HEK293 (cell line): ENCODE results near the gene LRCH2.

Experiments
- CTCF ChIA-PET: fragments of 350-600 bp; formaldehyde crosslinking; extraction: SDS; loops from one replicate; lab custom pipeline; 2021; ENCODE audit warnings: antibody characterized with exemption; lab: Yijun Ruan, JAX
- POLR2A ChIA-PET: fragments of 300-600 bp; formaldehyde crosslinking; extraction: SDS; loops from one replicate; lab custom pipeline; 2020; ENCODE audit warnings: antibody characterized with exemption, inconsistent platforms; lab: Yijun Ruan, JAX
- H3K27ac ChIP-seq: fragments of 200-500 bp; sonication (Bioruptor generic); 2 replicates; pipeline ENCODE4 v1.5.1; 2014; ENCODE audit warnings: low read depth, low read length, control low read depth, inconsistent platforms; ENCODE audit errors: extremely low read depth
- H3K36me3 ChIP-seq, 2 experiments: fragments of 200-500 bp in 1 of 2; sonication (Bioruptor generic) in 1 of 2; 1 replicate in 1 of 2; 2 replicates in 1 of 2; pipeline ENCODE4 v1.5.1; 2014 to 2017; ENCODE audit warnings: inconsistent platforms in 2 of 2, low read length in 2 of 2; ENCODE audit not compliant: control insufficient read depth in 2 of 2, insufficient read depth in 1 of 2
- H3K4me1 ChIP-seq: fragments of 200-500 bp; sonication (Bioruptor generic); 2 replicates; pipeline ENCODE4 v1.5.1; 2014; ENCODE audit warnings: mild to moderate bottlenecking, low read length, inconsistent platforms; ENCODE audit not compliant: control insufficient read depth, insufficient read depth
- H3K4me3 ChIP-seq: 2 replicates; pipeline ENCODE4 v1.5.1; 2011; ENCODE audit warnings: low read depth, mild to moderate bottlenecking, control low read depth, low read length, moderate library complexity
- H3K9me3 ChIP-seq: fragments of 200-500 bp; sonication (Bioruptor generic); 2 replicates; pipeline ENCODE4 v1.5.1; 2014; ENCODE audit warnings: low read depth, low read length, inconsistent platforms; ENCODE audit not compliant: control insufficient read depth, insufficient read depth
- GLI4 ChIP-seq: fragments of 450-650 bp; formaldehyde crosslinking; IDR thresholded peaks from 2 replicates; pipeline ENCODE4 v1.5.1; 2016; ENCODE audit warnings: missing biosample characterization, missing genetic modification characterization
- GLIS2 ChIP-seq: fragments of 450-650 bp; formaldehyde crosslinking; IDR thresholded peaks from 2 replicates; pipeline ENCODE4 v1.5.1; 2016; ENCODE audit warnings: missing biosample characterization, missing genetic modification characterization
- KLF7 ChIP-seq: fragments of 450-650 bp; formaldehyde crosslinking; IDR thresholded peaks from 2 replicates; pipeline ENCODE4 v1.5.1; 2016; ENCODE audit warnings: missing biosample characterization, missing genetic modification characterization, borderline replicate concordance
- ZBTB1 ChIP-seq: fragments of 450-650 bp; formaldehyde crosslinking; IDR thresholded peaks from 2 replicates; pipeline ENCODE4 v1.5.1; 2016; ENCODE audit warnings: missing biosample characterization, missing genetic modification characterization
- ZFP41 ChIP-seq: fragments of 450-650 bp; formaldehyde crosslinking; IDR thresholded peaks from 2 replicates; pipeline ENCODE4 v1.5.1; 2016; ENCODE audit warnings: missing biosample characterization, missing genetic modification characterization, borderline replicate concordance
- ZNF112 ChIP-seq: fragments of 450-650 bp; formaldehyde crosslinking; IDR thresholded peaks from 2 replicates; pipeline ENCODE4 v1.5.0; 2017; ENCODE audit warnings: missing biosample characterization, missing genetic modification characterization
- ZNF24 ChIP-seq: fragments of 450-650 bp; formaldehyde crosslinking; IDR thresholded peaks from 2 replicates; pipeline ENCODE4 v1.5.1; 2016; ENCODE audit warnings: missing biosample characterization, missing genetic modification characterization
- ZNF266 ChIP-seq: fragments of 450-650 bp; formaldehyde crosslinking; IDR thresholded peaks from 2 replicates; pipeline ENCODE4 v1.5.1; 2016; ENCODE audit warnings: missing biosample characterization, missing genetic modification characterization, low read depth
- ZNF350 ChIP-seq: fragments of 450-650 bp; formaldehyde crosslinking; IDR thresholded peaks from 2 replicates; pipeline ENCODE4 v1.5.0; 2017; ENCODE audit warnings: missing biosample characterization, mild to moderate bottlenecking, missing genetic modification characterization
- ZNF473 ChIP-seq: fragments of 450-650 bp; formaldehyde crosslinking; IDR thresholded peaks from 2 replicates; pipeline ENCODE4 v1.5.1; 2017; ENCODE audit warnings: missing biosample characterization, missing genetic modification characterization
- ZNF501 ChIP-seq: fragments of 450-650 bp; formaldehyde crosslinking; IDR thresholded peaks from 2 replicates; pipeline ENCODE4 v1.5.1; 2016; ENCODE audit warnings: missing biosample characterization, missing genetic modification characterization
- ZNF514 ChIP-seq: fragments of 450-650 bp; formaldehyde crosslinking; IDR thresholded peaks from 2 replicates; pipeline ENCODE4 v1.5.1; 2016; ENCODE audit warnings: missing biosample characterization, missing genetic modification characterization
- ZNF548 ChIP-seq: fragments of 450-650 bp; formaldehyde crosslinking; IDR thresholded peaks from 2 replicates; pipeline ENCODE4 v1.5.1; 2016; ENCODE audit warnings: missing biosample characterization, missing genetic modification characterization
- ZNF658 ChIP-seq: fragments of 450-650 bp; formaldehyde crosslinking; IDR thresholded peaks from 2 replicates; pipeline ENCODE4; 2016; ENCODE audit warnings: missing biosample characterization, missing genetic modification characterization
- ZNF837 ChIP-seq: fragments of 450-650 bp; formaldehyde crosslinking; IDR thresholded peaks from 2 replicates; pipeline ENCODE4 v1.5.1; 2016; ENCODE audit warnings: missing biosample characterization, missing genetic modification characterization
- TF ChIP-seq, protein P1 (sequence below): fragments of 450-650 bp; formaldehyde crosslinking; IDR thresholded peaks from 2 replicates; pipeline ENCODE4 v1.5.1; 2016; ENCODE audit warnings: missing biosample characterization, missing genetic modification characterization
- TF ChIP-seq, protein P2 (sequence below): fragments of 450-650 bp; formaldehyde crosslinking; conservative IDR thresholded peaks from 2 replicates; pipeline ENCODE4 v1.5.1; 2016; ENCODE audit warnings: low read depth, missing biosample characterization, missing genetic modification characterization
- TF ChIP-seq, protein P3 (sequence below): fragments of 450-650 bp; formaldehyde crosslinking; IDR thresholded peaks from 2 replicates; pipeline ENCODE4 v1.5.1; 2016; ENCODE audit warnings: missing biosample characterization, missing genetic modification characterization
- TF ChIP-seq, protein P4 (sequence below): fragments of 450-650 bp; formaldehyde crosslinking; IDR thresholded peaks from 2 replicates; pipeline ENCODE4 v1.5.1; 2016; ENCODE audit warnings: missing biosample characterization, missing genetic modification characterization
- TF ChIP-seq, protein P5 (sequence below): fragments of 450-650 bp; formaldehyde crosslinking; IDR thresholded peaks from 2 replicates; pipeline ENCODE4 v1.5.1; 2016; ENCODE audit warnings: missing biosample characterization, missing genetic modification characterization
- TF ChIP-seq, protein P6 (sequence below): fragments of 450-650 bp; formaldehyde crosslinking; IDR thresholded peaks from 2 replicates; pipeline ENCODE4 v1.5.1; 2017; ENCODE audit warnings: missing biosample characterization, mild to moderate bottlenecking, missing genetic modification characterization, moderate library complexity

The LRCH2 gene

DNA sequence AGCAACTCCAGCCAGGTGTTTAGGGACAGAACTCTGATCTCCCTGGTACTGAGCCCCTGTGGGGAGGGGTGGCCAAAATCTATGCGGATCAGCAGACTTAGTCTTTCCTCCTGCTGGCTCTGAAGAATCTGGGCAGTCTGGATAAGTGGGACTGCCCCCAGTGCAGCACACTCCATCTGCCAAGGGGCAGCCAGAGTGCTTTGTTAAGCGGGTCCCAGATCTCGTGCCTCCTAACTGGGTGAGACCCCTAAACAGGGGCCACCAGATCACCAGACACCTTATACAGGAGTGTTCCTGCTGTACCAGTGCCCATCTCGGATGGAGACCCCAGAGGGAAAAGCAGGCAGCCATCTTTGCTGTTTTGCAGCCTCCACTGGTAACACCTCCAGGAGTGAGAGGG lies 135.0 kb downstream of the LRCH2 start:
- Histone ChIP-seq H3K9me3 (no peaks in the 10 kb centered on the region), H3K4me3 (no peak overlapping the region), H3K36me3 (no peaks in the 10 kb centered on the region), H3K27ac (no peak overlapping the region), H3K4me1 (no peaks in the 10 kb centered on the region)
- ChIA-PET CTCF (no interaction called here), POLR2A (no interaction called here)
- TF ChIP-seq, protein P1, sequence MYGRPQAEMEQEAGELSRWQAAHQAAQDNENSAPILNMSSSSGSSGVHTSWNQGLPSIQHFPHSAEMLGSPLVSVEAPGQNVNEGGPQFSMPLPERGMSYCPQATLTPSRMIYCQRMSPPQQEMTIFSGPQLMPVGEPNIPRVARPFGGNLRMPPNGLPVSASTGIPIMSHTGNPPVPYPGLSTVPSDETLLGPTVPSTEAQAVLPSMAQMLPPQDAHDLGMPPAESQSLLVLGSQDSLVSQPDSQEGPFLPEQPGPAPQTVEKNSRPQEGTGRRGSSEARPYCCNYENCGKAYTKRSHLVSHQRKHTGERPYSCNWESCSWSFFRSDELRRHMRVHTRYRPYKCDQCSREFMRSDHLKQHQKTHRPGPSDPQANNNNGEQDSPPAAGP (tag by site-specific recombination): no peak
- TF ChIP-seq ZBTB1 (no peak), ZFP41 (tag by site-specific recombination) (no peak), ZNF548 (tag by site-specific recombination) (no peak)

DNA sequence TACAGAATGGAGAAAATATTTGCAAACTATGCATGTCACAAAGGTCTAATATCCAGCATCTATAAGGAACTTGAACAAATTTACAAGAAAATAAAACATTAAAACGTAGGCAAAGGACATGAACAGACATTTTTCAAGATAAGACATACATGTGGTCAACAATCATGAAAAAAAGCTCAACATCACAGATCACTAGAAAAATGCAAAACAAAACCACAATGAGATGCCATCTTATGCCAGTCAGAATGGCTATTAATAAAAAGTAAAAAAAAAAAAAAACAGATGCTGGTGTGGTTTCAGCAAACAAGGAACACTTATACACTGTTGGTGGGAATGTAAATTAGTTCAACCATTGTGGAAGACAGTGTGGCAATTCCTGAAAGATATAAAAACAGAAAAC lies 140.7 kb downstream of the LRCH2 start:
- Histone ChIP-seq H3K4me3 (no peak overlapping the region), H3K36me3 (no peaks in the 10 kb centered on the region), H3K4me1 (no peaks in the 10 kb centered on the region), H3K9me3 (no peaks in the 10 kb centered on the region; the same call in 1 of the 2 replicates), H3K27ac (no peak overlapping the region)
- ChIA-PET POLR2A (no interaction called here), CTCF (interaction anchor here (0.6 kb wide), 1 partner anchor 1195 kb away, joined by 5 read pairs; no protein-coding TSS in a partner anchor)
- no peak for TF ChIP-seq GLI4 (tag by site-specific recombination)
- TF ChIP-seq ZNF501 (tag by site-specific recombination): no peak
- no peak for TF ChIP-seq ZNF266 (tag by site-specific recombination)
- no peak for TF ChIP-seq ZNF514 (tag by site-specific recombination)
- TF ChIP-seq, protein P2, sequence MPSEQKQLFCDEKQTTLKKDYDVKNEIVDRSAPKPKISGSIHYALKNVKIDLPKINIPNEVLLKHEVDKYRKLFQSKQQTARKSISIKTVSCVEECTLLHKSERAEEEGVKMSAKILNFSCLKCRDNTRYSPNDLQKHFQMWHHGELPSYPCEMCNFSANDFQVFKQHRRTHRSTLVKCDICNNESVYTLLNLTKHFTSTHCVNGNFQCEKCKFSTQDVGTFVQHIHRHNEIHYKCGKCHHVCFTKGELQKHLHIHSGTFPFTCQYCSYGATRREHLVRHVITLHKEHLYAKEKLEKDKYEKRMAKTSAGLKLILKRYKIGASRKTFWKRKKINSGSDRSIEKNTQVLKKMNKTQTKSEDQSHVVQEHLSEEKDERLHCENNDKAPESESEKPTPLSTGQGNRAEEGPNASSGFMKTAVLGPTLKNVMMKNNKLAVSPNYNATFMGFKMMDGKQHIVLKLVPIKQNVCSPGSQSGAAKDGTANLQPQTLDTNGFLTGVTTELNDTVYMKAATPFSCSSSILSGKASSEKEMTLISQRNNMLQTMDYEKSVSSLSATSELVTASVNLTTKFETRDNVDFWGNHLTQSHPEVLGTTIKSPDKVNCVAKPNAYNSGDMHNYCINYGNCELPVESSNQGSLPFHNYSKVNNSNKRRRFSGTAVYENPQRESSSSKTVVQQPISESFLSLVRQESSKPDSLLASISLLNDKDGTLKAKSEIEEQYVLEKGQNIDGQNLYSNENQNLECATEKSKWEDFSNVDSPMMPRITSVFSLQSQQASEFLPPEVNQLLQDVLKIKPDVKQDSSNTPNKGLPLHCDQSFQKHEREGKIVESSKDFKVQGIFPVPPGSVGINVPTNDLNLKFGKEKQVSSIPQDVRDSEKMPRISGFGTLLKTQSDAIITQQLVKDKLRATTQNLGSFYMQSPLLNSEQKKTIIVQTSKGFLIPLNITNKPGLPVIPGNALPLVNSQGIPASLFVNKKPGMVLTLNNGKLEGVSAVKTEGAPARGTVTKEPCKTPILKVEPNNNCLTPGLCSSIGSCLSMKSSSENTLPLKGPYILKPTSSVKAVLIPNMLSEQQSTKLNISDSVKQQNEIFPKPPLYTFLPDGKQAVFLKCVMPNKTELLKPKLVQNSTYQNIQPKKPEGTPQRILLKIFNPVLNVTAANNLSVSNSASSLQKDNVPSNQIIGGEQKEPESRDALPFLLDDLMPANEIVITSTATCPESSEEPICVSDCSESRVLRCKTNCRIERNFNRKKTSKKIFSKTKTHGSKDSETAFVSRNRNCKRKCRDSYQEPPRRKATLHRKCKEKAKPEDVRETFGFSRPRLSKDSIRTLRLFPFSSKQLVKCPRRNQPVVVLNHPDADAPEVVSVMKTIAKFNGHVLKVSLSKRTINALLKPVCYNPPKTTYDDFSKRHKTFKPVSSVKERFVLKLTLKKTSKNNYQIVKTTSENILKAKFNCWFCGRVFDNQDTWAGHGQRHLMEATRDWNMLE (tag by site-specific recombination): no peak
- TF ChIP-seq, protein P3, sequence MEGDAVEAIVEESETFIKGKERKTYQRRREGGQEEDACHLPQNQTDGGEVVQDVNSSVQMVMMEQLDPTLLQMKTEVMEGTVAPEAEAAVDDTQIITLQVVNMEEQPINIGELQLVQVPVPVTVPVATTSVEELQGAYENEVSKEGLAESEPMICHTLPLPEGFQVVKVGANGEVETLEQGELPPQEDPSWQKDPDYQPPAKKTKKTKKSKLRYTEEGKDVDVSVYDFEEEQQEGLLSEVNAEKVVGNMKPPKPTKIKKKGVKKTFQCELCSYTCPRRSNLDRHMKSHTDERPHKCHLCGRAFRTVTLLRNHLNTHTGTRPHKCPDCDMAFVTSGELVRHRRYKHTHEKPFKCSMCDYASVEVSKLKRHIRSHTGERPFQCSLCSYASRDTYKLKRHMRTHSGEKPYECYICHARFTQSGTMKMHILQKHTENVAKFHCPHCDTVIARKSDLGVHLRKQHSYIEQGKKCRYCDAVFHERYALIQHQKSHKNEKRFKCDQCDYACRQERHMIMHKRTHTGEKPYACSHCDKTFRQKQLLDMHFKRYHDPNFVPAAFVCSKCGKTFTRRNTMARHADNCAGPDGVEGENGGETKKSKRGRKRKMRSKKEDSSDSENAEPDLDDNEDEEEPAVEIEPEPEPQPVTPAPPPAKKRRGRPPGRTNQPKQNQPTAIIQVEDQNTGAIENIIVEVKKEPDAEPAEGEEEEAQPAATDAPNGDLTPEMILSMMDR (tag by site-specific recombination): no peak
- no peak for TF ChIP-seq ZNF473 (tag by site-specific recombination)
- TF ChIP-seq ZNF658: no peak
- TF ChIP-seq ZNF837 (tag by site-specific recombination): no peak
- TF ChIP-seq, protein P4, sequence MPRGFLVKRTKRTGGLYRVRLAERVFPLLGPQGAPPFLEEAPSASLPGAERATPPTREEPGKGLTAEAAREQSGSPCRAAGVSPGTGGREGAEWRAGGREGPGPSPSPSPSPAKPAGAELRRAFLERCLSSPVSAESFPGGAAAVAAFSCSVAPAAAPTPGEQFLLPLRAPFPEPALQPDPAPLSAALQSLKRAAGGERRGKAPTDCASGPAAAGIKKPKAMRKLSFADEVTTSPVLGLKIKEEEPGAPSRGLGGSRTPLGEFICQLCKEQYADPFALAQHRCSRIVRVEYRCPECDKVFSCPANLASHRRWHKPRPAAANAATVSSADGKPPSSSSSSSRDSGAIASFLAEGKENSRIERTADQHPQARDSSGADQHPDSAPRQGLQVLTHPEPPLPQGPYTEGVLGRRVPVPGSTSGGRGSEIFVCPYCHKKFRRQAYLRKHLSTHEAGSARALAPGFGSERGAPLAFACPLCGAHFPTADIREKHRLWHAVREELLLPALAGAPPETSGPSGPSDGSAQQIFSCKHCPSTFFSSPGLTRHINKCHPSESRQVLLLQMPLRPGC (tag by site-specific recombination): no peak
- TF ChIP-seq, protein P5, sequence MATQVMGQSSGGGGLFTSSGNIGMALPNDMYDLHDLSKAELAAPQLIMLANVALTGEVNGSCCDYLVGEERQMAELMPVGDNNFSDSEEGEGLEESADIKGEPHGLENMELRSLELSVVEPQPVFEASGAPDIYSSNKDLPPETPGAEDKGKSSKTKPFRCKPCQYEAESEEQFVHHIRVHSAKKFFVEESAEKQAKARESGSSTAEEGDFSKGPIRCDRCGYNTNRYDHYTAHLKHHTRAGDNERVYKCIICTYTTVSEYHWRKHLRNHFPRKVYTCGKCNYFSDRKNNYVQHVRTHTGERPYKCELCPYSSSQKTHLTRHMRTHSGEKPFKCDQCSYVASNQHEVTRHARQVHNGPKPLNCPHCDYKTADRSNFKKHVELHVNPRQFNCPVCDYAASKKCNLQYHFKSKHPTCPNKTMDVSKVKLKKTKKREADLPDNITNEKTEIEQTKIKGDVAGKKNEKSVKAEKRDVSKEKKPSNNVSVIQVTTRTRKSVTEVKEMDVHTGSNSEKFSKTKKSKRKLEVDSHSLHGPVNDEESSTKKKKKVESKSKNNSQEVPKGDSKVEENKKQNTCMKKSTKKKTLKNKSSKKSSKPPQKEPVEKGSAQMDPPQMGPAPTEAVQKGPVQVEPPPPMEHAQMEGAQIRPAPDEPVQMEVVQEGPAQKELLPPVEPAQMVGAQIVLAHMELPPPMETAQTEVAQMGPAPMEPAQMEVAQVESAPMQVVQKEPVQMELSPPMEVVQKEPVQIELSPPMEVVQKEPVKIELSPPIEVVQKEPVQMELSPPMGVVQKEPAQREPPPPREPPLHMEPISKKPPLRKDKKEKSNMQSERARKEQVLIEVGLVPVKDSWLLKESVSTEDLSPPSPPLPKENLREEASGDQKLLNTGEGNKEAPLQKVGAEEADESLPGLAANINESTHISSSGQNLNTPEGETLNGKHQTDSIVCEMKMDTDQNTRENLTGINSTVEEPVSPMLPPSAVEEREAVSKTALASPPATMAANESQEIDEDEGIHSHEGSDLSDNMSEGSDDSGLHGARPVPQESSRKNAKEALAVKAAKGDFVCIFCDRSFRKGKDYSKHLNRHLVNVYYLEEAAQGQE: no peak
- no peak for TF ChIP-seq KLF7 (tag by site-specific recombination)
- TF ChIP-seq GLIS2: no peak
- no peak for TF ChIP-seq ZNF112
- TF ChIP-seq ZNF350 (tag by site-specific recombination): no peak
- no peak for TF ChIP-seq ZNF24
- no peak for TF ChIP-seq ZNF548 (tag by site-specific recombination)
- TF ChIP-seq, protein P6, sequence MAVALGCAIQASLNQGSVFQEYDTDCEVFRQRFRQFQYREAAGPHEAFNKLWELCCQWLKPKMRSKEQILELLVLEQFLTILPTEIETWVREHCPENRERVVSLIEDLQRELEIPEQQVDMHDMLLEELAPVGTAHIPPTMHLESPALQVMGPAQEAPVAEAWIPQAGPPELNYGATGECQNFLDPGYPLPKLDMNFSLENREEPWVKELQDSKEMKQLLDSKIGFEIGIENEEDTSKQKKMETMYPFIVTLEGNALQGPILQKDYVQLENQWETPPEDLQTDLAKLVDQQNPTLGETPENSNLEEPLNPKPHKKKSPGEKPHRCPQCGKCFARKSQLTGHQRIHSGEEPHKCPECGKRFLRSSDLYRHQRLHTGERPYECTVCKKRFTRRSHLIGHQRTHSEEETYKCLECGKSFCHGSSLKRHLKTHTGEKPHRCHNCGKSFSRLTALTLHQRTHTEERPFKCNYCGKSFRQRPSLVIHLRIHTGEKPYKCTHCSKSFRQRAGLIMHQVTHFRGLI (tag by site-specific recombination): no peak
